ENCODE data around the gene LDLRAD4.

LDLRAD4 gene

DNA sequence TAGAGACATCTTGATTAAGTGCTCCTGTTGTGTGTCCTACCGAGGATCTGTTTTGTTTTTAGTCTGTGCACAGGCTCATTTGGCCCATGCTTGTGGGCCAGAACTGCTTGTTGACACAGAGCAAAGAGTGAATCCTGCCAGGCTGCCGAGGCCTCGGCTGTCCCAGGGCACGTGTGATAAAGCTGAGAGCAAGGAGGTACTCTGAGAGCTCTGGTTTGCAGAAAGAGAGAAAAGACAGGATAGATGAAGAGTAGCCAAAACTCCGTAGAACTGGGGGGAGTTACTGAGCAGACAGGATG, 332.7 kb downstream of the LDLRAD4 start:
- no peak for DNase-seq (ENCODE audit: low read depth)

DNA sequence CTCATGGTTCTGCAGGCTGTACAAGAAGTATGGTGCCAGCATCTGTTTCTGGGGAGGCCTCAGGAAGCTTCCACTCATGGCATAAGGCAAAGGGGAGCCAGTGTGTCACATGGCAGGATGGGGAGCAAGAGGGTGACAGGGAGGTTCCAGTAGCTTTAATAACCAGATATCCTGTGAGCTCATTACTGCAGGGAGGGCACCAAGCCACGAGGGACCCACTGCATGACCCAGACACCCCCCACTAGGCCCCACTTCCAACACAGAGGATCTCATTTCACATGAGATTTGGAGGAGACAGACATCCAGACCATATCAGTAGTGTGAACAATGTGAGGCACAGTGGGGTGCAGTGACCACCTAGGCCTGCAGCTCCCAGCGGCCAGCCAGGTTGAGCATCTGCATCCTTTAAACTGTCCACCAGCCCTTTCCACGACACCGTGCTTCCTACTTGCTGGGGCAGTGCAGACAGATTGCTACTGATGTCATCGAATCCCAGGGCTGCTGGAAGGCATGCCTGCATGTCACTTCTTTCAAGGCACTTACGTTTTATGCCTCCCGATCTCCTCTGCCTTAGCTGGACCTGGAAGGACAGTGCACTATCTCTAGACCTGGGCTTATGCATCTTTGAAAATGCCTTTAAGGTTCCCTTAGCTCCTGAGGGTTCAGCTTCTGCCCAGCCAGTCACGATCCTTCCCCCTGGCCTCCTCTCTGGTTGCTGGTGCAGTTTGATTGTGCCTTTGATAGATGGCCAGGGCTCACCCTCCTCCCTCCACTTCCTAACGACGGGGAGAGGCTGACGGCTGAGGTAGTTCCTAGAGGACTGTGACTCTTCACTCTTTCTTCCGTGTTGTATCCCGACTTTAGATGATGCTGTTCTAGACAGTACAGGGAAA, 333.5 kb downstream of the LDLRAD4 start:
- no peak for DNase-seq (ENCODE audit: low read depth)

DNA sequence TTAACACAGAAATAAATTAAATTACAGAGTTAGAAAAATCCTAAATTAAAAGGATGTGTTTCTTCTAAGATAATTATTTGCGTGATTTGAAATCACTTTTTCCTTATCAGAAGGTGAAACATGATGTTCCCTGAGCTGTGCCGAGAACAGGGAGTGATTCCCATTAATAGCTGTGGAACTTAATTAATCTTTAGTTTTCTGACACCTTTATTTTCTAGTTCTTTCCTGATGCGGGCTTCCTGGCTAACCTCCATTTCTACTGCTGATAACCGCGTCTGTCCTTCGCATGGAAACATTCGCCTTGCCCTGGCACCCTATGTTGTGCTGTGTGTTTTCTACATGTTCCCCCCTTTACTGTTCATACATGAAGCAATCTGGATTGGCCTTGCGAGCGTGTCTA, 334.9 kb downstream of the LDLRAD4 start:
- no peak for DNase-seq (ENCODE audit: low read depth)

DNA sequence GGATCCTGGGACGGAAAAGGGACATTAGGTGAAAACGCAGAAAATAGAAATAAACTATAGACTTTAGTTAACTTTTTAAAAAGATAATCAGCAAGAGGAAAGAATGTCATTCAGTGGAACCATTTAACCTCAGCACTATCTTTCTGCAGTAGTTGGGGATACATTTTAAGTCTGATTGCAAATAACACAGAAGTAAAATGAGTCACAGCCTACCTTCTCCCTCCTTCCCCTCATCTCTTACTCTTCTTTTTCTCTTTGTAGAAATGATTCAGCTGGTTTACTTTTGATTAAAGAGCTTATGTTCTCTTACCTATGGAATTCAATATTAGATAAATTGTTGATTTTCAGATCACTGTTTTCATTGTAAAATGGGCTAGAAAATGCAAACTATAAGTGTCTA, 336.6 kb downstream of the LDLRAD4 start:
- DNase-seq (ENCODE audit: low read depth): no peak

DNA sequence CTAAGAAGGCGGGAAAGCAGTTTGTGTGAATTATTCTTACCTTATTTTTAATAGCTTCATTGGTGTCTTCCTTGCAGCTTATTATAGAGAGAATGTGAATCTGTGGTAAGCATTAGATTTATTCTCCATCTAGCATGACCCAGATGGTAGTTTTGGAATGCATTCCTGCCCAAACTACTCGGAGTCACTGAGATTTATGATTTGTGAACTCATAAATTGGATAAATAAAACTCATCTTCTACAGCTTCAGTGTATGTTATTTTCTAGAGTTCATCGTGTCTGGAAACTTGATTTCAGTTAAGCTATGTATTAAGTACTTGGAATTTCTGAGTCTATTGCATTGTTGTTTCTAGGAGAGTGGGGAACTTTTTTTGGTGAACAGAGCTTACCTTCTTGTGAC, 337.3 kb downstream of the LDLRAD4 start:
- no peak for DNase-seq (ENCODE audit: low read depth)

DNA sequence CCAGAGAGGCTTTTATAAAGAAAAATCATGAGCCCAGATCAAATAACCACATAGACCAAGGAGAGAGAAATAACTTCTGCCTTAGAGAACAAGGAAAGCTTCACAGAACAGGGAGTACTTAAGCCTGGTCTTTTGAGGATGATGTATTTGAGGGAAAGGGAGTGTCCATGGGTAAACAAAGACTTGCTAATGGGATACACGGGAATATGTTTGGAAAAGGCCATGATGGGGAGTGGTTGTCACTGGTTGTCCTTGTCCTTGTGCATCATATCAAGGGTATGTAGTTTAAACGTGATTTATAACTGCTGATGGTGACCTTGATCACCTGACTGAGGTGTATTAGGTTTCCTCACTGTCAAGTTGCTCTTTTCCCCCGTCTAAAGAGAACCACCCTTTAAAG, 337.9 kb downstream of the LDLRAD4 start:
- DNase-seq (ENCODE audit: low read depth): no peak

DNA sequence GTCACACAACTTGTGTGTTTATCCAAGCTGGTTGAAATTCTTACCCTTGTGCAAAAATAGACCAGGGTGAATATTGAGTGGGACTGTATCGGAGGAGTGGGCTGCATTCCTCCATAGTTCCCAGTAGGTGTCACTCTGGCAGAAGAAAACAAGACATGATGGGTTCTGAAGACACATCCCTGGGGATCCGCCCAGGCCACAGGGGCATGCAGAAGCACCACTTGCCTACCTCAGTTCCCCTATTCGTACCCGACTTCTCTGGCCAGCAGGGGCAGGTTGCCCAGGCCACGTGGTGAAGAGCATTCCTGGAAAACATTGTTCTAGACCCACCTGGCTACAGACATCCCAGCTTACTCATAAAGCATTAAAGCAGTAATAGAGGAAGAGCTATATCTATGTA, 339.6 kb downstream of the LDLRAD4 start:
- DNase-seq (ENCODE audit: low read depth): no peak

DNA sequence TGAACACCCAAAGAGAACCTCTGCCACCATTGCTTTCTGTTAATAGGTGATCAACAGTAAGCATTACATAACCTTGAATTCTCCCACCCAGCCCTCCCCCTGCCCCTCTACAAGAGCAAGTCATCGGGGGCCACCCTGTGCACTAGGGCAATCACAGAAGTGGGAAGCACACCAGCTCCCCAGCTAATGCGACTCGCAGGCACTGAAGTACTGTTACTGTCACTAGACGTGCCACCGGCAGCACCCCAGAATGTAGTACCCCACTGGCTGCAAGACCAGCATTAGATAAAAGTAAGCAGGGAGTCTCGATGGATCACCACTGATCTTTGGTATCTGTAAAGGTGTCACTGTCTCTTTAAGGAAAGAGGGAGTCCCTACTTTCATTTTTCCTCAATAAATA, 340.2 kb downstream of the LDLRAD4 start:
- no peak for DNase-seq (ENCODE audit: low read depth)

DNA sequence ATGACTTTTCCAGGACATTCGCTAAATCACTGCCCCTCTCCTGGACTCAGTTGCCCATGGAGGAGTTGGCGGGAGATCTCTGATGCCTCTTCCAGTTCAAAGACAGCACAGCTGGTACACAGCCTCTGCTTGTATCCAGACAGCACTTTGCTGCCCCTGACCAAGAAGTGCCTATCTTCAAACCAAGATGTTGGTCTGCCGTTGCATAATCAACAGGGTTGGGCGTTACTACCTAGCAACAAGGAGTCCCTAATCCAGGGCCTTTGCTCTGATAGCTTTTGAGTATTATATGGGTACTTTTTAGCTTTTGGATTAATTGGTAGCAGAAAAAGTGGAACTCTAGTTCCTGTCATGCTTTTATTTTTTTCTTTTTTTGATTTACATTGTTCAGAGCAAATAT, 341.2 kb downstream of the LDLRAD4 start:
- no peak for DNase-seq (ENCODE audit: low read depth)

DNA sequence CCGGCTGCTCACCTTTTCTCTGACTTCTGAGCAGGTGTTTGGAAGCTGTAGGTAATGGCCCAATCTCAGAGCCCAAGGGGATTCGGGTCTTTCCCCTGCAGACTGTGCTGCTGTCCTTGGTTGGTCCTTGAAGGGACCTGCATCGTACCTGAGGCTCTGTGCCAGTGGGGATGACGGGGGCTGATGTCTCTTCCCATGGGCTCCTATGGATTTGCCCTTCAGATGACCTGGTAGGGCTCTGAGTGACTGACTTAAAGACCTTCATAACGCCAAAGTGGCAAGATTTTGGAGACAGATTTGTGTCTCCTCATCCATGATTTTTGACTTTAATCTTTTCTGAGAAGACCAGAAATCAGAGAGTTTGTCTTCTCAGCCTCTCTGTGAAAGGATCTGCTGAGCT, 341.7 kb downstream of the LDLRAD4 start:
- no peak for DNase-seq (ENCODE audit: low read depth)

DNA sequence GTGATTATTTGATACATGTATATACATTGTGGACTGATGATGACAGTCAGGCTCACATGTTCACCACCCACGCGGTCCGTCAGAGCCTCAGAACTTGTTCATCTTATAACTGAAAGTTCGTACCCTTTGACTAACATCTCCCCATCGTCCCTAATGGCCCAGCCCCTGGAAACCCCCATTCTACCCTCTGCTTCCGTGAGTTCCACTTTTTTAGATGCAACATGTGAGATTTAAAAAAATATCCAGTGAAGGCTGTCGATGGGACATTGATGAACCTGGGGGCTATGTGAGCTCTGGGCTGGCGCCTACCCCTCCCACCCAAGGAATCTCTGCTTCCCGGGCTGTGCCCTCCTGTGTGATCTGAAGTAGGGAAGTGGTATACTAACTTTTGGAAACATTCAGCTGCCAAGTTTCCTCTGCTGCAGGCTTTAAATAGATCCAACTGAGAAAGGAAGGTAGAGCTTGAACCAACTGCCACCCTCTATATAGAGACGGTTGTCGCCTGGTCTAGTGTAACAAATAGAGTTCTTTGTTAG, 344.0 kb downstream of the LDLRAD4 start:
- DNase-seq (ENCODE audit: low read depth): no peak

DNA sequence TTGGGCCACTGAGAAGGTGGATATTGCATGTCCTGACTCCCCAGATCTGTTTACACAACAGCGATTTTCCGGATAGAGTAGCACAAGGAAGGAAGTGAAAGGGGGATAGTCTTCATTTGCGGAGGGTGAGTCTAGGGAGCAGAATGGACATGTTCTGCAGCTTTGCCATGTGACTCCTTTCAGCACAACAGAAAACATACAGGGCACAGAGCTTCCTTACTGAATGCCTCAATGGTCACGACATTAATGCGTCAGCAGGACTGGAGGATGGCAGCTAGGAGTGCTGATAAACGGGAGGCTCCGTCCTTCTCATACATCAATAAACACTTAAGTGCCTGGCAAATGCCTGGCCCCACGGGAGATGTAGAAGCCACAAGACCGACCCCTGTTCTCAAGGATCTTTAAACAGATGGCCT, 344.8 kb downstream of the LDLRAD4 start:
- no peak for DNase-seq (ENCODE audit: low read depth)

DNA sequence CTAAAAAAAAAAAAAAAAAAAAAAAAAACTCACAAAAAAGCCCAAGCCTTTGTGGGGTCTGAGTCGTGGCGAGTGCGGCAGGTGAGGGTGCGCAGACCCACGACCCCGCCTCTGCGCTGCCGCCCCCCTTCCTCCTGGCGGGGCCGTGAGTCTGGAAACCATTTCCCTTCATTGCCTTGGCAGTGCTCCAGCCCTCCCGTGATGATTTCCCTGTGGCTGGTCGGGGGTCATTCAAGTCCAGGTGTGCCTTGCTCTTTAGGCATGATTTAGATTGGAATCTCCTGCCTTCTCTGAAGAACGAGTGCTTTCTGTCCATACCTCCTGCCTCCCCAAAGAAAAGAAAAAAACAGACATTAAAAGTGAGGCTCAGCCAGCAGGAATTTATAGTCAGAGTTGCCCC, 346.0 kb downstream of the LDLRAD4 start:
- DNase-seq (ENCODE audit: low read depth): no peak

DNA sequence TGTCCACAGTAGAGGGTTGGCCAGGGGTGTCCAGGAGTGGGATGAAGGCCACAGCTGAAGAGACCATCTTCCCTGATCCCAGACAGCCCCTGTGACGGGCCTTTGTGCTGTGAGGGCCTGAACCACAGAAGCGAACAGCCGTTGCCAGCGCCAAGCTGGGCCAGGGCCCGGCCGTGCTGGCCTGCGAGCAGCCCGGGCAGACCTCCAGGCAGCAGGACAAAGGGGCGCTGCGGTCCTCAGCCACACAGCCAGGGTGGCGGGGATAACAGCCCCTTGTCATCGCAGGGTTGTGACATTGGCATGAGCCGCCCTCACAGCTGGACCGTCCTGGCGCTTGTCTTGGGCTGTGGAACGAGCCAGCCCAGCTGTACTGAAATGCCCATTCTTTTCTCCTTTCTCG, 346.7 kb downstream of the LDLRAD4 start:
- no peak for DNase-seq (ENCODE audit: low read depth)

DNA sequence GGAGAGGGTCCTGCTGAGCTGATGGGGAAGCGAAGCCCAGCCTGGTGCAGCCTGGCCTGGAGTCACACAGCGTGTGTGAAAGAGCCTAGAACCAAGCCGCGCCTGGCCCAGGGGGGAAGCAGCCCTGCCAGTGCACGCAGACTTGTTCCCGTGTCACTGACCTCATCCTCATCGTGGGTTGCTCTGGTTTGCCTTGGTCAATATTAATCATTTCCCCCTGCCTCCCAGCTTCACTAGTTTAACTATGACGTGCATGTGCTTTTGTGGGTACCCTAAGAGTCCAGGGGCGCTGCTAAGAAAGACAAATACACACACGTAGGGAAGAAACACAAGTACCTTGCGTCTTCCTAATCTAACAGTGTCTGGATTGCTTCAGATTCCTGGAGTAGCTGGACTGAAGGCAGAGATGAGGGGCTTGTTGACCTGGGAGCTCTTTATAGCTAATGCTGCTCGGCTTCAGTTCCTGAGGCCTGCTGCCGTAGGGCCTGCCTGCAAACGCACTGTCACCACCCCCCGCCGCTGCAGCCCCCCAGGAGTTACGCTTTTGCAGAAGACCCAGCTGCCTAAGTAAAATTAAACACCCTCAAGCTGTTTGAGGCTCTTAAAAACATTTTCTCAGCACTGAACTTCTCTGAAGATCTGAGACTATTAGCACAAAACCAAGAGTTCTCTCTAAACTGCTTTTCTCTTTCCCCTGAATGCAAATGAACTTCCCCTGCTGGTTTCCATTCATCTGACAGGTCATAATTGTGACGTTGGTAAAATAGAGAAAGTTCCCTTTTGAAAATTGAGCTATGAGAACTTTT, 348.6 kb downstream of the LDLRAD4 start:
- no peak for DNase-seq (ENCODE audit: low read depth)

DNA sequence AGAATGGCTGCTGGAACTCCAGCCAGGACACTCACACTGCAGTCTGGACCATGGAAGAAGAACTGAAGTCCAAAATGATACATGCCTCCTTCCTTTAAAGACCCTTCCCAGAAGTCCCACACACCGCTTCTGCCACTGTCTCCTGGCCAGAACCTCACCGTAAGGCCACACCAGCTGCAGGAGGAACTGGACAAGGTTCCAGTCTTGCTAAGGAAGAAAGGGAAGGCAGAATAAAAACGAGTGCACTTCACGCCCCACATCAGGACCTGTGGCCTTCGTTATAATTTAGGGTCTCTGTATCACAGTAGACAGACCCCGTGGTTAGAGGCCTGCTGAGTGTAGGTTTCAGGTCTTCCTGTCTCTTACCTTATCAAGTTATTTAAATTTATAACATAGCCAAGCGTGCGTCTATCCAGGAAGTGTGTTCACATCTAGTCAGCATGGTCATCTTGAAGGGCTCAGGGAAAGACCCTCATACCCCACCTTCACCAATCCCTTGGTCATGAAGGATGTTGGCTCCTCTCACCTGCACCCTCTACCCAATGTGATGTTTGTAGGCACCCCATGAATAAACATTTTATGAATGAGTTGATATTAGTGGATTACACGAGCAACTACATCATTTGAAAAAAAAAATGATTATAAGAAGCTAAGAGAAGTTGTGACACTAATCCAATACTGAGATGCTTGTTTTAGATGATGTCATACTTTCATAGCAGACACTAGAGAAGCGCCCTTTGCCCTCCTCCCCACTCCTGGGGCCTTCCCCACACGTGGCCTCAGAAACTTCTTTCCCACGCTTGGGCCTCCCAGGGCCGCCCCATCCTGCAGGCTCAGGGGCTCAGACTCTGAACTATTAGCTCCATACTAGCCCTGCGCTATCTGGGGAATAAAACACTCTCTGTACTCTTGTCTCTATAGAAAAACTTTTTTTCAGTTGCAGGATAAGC, 350.2 kb downstream of the LDLRAD4 start:
- no peak for DNase-seq (ENCODE audit: low read depth)

DNA sequence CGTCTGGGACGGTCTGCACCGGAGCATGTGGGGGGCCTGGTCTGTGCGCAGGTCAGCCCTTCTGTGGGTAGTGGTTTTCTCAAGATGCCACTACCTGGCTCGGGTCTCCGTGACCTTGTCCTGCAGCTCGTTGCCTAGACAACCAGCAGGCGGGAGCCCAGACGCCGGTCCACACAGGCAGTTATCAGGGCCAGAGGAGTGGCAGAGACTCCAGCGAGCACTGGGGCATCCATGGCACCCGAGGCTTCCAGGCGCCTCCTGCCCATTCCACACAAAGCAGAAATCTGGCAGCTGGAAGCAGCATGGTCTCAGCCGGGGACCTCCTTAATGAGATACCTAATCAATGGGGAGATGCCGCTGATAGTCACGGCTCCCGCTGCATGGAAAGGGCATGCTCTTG, 351.7 kb downstream of the LDLRAD4 start:
- DNase-seq (ENCODE audit: low read depth): no peak

DNA sequence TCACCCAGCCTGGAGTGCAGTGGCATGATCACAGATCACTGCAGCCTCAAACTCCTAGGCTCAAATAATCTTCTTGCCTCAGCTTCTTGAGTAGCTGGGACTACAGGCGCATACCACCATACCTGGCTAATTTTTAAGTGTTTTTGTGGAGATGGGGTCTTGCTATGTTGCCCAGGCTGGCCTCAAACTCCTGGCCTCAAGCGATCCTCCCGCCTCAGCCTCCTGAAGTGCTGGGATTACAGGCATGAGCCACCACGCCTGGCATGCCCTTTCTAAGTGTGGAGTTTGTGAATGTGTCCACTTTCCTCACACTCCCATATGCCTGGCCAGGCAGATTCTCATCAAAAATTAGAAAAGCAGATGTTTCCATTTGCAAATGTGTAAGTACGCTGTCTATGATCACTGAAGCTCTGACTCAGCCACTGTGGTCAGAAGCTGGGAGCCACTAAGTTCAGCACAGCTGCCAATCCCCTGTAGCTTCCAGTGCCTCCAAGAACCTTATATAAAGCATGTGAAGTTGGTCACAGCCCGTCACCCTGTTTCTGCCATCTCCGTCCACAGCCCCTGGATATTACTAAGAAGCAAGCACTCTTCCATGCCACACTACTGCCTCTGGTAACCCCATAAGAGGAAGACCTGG, 352.4 kb downstream of the LDLRAD4 start:
- no peak for DNase-seq (ENCODE audit: low read depth)

DNA sequence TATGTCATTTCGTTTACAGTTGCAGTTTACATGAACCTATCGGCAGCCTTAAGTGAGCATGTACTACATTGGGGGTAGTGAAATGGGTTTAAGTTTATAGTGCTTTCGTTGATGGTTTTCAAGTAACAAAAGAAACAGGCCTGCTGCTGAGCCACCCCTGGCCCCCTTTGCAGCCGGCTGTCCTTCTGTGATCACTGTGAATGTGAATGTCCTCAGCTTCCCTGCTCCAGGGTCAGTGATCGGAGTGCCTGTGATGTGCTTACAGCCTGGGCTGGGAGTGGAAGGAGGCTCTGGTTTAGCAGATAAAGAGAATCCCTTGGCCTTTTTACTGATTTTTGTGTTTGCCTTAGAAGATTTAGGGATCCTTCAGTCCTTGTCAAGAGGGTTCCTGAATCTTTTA, 353.6 kb downstream of the LDLRAD4 start:
- no peak for DNase-seq (ENCODE audit: low read depth)

DNA sequence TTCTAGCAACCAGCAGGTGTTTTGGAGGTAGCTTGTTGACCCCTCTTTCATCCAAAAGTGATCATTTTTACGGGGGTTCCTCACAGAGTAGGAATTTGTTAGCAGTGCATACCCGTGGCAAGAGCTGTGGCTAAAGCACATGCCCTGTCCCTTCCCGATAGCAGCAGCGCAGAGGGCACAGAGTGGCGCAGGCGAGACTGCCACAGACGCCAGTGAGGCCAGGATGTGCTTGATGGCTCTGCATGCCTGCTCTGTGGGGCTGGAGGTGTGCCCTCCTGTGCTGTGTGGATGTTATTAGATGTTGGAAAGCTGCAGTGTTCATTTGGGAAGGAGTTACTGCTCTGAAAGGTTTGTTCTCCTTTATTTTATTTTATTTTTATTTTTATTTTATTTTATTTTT, 354.2 kb downstream of the LDLRAD4 start:
- no peak for DNase-seq (ENCODE audit: low read depth)

DNA sequence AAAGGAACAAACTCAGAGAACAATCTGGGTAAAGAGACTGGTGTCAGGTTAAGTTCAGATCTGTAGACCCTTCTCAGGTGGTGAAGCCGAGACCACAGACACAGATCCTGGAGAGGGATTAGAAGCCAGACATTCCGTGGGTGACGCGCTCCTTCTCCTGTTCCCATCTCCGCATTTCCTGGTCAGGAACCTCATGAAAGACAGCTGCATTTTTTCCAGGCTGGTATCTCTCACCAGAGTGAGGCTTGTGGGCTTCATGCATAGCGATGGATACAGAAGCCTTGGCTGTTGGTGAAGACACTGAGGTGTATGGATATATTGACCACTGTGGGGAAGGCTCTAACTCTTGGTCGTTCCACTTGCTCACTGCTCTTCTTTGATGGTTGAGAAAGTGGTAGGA, 355.2 kb downstream of the LDLRAD4 start:
- DNase-seq (ENCODE audit: low read depth): no peak

DNA sequence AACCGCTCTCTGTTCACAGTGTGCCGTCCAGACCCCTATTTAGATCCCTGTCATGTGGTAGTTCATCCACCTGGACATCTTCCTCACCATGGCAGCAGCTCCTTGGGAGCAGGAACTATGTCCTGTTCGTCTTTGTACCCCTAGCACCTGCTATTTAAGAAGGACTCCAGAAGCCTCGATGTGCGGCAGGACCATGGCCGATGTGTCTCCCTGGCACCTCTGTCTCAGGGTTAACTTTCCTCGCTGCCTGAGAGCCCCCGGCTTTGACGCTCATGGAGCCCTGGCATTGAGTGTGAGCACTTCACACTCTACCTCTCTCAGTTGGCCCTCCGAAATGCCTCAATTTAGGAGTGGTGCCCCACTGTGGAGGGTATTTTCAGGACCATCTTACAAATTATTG, 355.8 kb downstream of the LDLRAD4 start:
- DNase-seq (ENCODE audit: low read depth): no peak
